GM18517 (cell line): ENCODE results near the gene BAIAP2L1.

Experiments
- ATAC-seq: cut with Tn5 transposase; IDR thresholded peaks from one replicate; pipeline ENCODE4 v1.9.1; 2021; ENCODE audit warnings: mild to moderate bottlenecking, moderate library complexity; ENCODE audit not compliant: unreplicated experiment

The BAIAP2L1 gene

GRCh38 chr7:98297626-98298286 is 103.1 kb downstream of the BAIAP2L1 start:
- no peak for ATAC-seq

DNA sequence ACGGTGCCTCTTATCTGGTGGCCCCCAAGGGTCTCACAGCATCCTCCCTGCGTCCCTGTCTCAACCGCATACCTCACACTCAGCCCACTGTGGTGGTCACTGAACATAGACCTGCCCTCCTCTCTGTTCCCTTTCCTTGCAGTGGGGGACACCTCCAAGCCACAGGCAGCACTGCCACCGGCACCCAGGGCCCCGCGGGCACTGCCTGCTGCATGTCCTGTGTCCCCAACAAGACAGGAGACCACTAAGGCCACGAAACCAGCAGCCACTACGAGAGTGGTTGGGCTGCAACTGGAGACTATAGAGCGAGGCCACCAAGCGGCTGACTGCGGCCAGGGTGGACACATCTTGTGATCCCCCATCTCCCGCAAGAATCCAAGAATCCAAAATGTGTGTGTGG is 104.1 kb downstream of the BAIAP2L1 start:
- ATAC-seq: no peak

GRCh38 chr7:98295467-98296192 is 105.3 kb downstream of the BAIAP2L1 start:
- ATAC-seq: no peak

- ATAC-seq: no peak
Measured at GRCh38 chr7:98294798-98295382, 106.0 kb downstream of the BAIAP2L1 start.

DNA sequence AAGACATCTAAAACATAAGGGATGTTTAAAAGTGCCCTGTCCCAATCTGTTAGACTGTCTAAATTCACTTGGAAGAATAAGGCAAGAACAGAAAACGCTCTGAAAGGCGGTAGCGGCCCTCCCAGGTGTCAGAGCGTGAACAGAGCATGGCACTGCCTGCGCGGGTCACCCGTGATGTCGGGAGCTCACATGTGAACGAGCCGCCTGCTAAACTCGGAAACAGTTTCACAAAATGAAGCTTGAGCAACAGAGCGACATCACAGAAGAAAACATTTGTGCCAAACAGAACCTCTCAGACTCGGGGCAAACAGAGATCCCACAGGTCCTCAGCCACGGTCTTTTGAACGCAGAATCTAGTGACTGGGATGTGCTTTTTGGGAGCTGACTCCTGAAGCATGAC is 106.6 kb downstream of the BAIAP2L1 start:
- ATAC-seq: no peak

GRCh38 chr7:98293746-98294145 is 107.1 kb downstream of the BAIAP2L1 start:
- ATAC-seq: no peak

GRCh38 chr7:98293265-98293664 is 107.6 kb downstream of the BAIAP2L1 start:
- ATAC-seq: no peak

DNA sequence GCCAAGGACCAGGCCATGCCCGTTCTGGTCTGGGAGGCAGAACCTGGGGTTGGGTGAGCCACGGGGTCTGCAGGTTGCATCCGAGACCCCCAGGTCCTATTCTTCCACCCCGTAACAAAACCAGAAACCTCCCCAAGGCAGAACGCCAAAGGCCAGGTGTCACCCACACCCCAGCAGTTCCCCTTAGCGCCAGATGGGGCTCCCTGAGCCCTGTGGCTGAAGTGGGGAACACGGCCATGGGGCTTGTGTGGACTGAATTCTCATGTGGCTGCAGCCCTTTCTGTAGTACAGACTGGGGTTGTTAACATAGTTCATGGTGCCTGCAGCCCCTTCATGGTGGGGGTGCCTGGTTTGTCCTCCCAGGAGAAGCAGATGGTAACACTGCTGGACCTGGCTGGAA is 109.2 kb downstream of the BAIAP2L1 start:
- ATAC-seq: no peak

GRCh38 chr7:98289333-98289875 is 111.5 kb downstream of the BAIAP2L1 start:
- no peak for ATAC-seq

GRCh38 chr7:98288064-98288823 is 112.6 kb downstream of the BAIAP2L1 start:
- no peak for ATAC-seq

GRCh38 chr7:98287486-98287959 is 113.4 kb downstream of the BAIAP2L1 start:
- ATAC-seq: no peak

DNA sequence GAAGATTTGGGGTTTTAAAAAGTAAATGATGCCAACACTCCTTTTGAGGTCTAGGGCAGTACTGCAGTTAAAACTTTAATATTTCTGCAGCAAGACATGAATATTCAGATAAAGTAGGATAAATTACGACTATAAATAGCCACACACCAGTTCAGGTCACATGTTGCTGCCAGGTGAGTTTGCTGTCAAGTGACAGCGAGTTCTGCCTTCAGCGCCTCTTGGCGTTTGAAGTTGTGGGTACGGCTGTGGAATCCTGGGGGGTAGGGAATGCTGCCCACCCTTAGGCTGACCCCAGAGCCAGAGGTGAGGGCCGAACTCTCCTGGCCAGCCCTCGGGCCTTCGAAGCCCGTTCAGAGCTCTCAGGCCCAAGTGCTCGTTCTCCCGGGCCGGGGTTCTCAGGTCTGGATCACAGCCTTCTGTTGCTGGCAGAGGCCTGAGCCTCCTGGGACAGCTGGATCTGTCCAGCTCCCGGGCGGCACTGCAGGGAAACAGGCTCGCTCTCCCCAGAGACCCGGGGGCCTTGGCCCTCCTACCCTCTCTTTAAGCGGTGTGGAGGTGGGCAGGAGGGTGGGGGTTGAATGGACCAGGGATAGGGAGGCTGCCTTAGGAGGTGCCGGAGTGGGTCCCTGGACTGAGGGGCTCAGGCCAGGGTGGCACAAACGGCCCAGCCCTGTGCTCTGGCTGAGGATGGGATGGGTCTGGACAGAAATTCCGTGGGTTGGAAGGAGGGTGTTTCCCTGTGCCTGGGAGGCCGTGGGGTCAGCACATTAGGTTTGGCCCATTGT is 114.0 kb downstream of the BAIAP2L1 start:
- ATAC-seq: no peak

- ATAC-seq: no peak
Measured at GRCh38 chr7:98286093-98286539, 114.8 kb downstream of the BAIAP2L1 start.

DNA sequence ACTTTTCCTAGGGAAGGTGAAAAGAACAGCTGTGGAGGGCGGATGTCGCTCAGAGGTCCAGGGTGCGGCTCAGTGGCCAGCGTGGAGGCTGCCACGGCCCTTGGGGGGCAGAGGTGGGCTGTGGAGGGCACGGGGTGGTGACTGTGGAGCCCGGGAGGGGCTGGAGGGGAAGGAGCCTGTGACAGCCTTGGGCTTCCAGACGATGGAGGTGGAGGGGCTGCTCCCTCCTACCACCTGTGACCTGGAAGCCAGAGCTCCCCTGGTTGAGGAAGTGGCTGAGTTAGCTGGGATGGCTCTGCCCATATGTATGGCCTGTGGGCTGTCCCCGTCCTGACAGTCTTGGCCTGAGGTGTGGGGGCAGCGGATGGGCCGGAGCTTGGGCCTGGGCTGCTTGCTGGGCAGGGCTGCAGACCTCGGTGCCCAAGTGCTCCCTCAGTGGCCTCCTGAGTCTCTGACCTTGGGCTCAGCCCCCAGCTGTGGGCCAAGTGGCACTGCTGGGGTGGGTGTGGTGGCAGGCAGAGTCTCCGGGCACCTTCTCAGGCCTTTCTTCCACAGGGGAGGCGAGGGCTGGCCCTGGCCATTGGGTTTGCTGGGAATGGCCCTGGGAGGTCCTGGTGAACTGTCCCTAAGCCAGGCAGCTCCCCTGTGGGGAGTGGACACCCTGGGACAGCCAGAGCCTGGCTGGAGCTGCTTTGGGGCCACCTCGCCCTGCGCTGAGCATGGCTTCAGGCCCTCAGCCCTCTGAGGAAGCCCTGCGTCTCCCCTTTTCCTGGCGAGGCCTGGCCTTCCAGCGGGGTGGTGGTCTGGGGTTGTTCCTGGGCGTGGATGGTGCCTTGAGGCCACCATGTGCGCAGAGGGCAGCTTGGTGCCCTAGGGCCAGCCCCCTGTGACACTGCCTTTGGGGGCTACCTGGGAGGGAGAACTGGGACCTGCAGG is 115.5 kb downstream of the BAIAP2L1 start:
- no peak for ATAC-seq

DNA sequence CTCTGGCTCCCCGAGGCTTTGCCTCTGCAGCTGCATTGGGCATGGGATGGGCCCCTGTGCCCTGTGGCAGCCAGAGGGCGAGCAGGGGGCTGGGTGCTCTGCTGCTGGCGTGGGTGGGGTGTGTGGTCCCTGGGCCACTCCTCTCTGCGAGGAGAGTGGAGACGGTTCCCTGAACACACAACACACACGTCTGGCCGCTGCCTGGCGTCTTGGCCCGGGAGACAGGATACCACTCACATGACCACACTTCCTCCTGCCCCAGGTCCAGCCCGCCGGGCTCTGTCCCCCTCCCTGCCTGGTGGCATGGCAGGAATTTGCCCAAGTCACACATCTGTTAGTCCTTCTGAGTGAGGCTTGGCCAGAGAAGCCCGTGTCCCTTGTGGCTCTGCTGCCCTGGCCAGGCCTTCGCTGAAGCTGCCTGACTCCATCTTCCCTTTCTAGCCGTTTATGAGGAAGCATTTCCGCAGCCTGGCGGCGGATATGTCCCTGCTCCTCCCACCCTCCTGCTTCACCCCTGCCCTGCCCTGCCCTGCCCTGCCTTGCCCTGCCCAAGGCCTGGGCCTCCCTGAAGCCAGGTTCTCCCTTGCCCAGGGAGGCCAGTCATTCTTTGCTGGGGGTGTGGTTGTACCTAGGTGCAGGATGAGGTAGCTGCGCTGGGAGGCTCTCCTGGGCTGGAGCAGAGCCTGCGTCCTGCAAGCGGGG is 116.4 kb downstream of the BAIAP2L1 start:
- ATAC-seq: no peak

GRCh38 chr7:98283887-98284222 is 117.0 kb downstream of the BAIAP2L1 start:
- ATAC-seq: no peak

DNA sequence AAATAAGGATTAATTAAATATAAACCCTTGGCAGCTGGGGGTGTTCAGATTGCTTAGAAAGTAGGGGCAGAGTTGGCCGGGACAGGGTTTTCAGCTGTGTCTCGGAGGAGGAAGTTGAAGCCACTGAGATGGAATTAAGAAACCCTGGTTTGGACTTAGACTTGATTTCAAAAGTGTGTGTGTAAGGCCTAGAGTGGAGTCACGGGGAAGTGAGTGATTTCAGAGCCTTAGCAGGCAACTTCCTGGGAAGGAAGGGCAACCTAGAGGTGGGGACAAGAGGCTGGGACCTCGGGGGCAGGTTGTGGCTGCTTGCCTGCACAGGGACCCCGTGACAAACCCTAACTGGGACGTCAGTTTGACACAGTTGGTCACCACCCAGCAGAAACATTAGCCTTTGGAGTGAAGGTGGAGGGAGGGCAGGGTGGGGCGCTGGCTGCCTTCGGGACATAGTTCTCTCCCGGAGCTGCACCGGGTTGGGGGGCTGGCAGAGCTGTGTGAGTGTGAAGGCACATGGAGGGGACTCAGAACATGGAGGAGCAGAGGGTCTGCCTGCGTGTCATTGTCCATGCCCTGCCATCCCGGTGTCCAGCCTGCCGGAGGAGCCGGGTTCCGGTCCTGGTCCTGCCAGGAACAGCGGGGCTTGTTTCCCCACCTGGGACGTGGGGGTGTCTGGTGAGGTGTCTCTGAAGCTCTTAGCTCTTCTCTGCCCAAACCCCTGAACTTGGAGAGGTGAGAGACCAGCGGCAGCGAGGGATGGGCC is 117.6 kb downstream of the BAIAP2L1 start:
- no peak for ATAC-seq

DNA sequence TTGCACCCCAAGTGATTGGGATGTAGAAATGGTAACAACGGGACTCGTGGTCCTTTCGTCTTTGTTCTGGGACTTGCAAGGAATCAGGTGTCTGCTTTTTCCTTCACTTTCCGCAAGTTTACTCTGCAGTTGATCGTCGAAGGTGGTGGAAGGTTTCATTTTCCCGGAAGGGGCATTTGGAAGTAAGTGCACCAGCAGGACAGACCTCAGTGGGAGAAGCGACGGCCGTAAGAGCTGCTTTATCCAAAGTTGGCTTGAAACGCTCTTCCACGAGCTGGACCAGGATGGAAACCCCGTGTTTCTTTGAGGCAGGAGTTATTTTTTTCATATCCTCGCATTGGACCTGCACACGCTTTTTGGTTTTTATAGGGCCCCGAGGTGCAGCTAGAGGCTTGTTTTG is 118.2 kb downstream of the BAIAP2L1 start:
- ATAC-seq: no peak
